ENCODE data around the gene BICD1.

BICD1 gene

GRCh38 chr12:32248441-32249140 is 141.9 kb downstream of the BICD1 start:
- Mint-ChIP-seq H3K27ac (no peak overlapping the region), H3K36me3 (ENCODE audit: low read depth) (peaks cover 5% of the 10 kb centered on the region), H3K27me3 (ENCODE audit: low read depth) (no peaks in the 10 kb centered on the region), H3K4me3 (no peak overlapping the region), H3K9me3 (peaks cover 5% of the 10 kb centered on the region), H3K4me1 (ENCODE audit: low read depth) (no peaks in the 10 kb centered on the region)

- Mint-ChIP-seq H3K36me3 (ENCODE audit: low read depth) (peaks cover 5% of the 10 kb centered on the region), H3K9me3 (peaks cover 5% of the 10 kb centered on the region), H3K27me3 (ENCODE audit: low read depth) (no peaks in the 10 kb centered on the region), H3K4me1 (ENCODE audit: low read depth) (no peaks in the 10 kb centered on the region), H3K27ac (no peak overlapping the region), H3K4me3 (no peak overlapping the region)
These were observed 143.1 kb downstream of the BICD1 start for GRCh38 chr12:32249777-32250176.

- Mint-ChIP-seq H3K27me3 (ENCODE audit: low read depth) (no peaks in the 10 kb centered on the region), H3K4me1 (ENCODE audit: low read depth) (no peaks in the 10 kb centered on the region), H3K4me3 (no peak overlapping the region), H3K36me3 (ENCODE audit: low read depth) (peaks cover 4% of the 10 kb centered on the region), H3K27ac (no peak overlapping the region), H3K9me3 (peaks cover 8% of the 10 kb centered on the region)
These were observed 145.8 kb downstream of the BICD1 start for GRCh38 chr12:32252199-32253073.

- Mint-ChIP-seq H3K4me3 (no peak overlapping the region), H3K4me1 (ENCODE audit: low read depth) (peaks cover 1% of the 10 kb centered on the region)
These were observed 146.6 kb downstream of the BICD1 start for GRCh38 chr12:32253154-32253790.

GRCh38 chr12:32254260-32254956 is 147.8 kb downstream of the BICD1 start:
- no peak overlapping the region for H3K27ac Mint-ChIP-seq

More at GRCh38 chr12:32253154-32253790, 146.6 kb downstream of the BICD1 start:
- H3K27ac Mint-ChIP-seq, result no peak overlapping the region
- peaks cover 3% of the 10 kb centered on the region for H3K36me3 Mint-ChIP-seq (ENCODE audit: low read depth)
- peaks cover 10% of the 10 kb centered on the region for H3K9me3 Mint-ChIP-seq
- no peaks in the 10 kb centered on the region for H3K27me3 Mint-ChIP-seq (ENCODE audit: low read depth)

GRCh38 chr12:32255588-32255987 is 148.9 kb downstream of the BICD1 start:
- Mint-ChIP-seq H3K36me3 (ENCODE audit: low read depth) (peaks cover 6% of the 10 kb centered on the region), H3K4me3 (no peak overlapping the region), H3K27ac (no peak overlapping the region), H3K27me3 (ENCODE audit: low read depth) (no peaks in the 10 kb centered on the region), H3K9me3 (peaks cover 13% of the 10 kb centered on the region), H3K4me1 (ENCODE audit: low read depth) (peaks cover 4% of the 10 kb centered on the region)

More at GRCh38 chr12:32254260-32254956, 147.8 kb downstream of the BICD1 start:
- Mint-ChIP-seq H3K4me1 (ENCODE audit: low read depth) (peaks cover 4% of the 10 kb centered on the region), H3K36me3 (ENCODE audit: low read depth) (peaks cover 6% of the 10 kb centered on the region), H3K9me3 (peaks cover 13% of the 10 kb centered on the region), H3K4me3 (no peak overlapping the region), H3K27me3 (ENCODE audit: low read depth) (no peaks in the 10 kb centered on the region)

- Mint-ChIP-seq H3K27me3 (ENCODE audit: low read depth) (no peaks in the 10 kb centered on the region), H3K27ac (no peak overlapping the region), H3K36me3 (ENCODE audit: low read depth) (peaks cover 6% of the 10 kb centered on the region), H3K4me1 (ENCODE audit: low read depth) (peaks cover 4% of the 10 kb centered on the region), H3K4me3 (no peak overlapping the region), H3K9me3 (peaks cover 13% of the 10 kb centered on the region)
These were observed 151.2 kb downstream of the BICD1 start for GRCh38 chr12:32257695-32258496.

GRCh38 chr12:32260696-32261095 is 154.0 kb downstream of the BICD1 start:
- Mint-ChIP-seq H3K9me3 (peaks cover 13% of the 10 kb centered on the region), H3K4me1 (ENCODE audit: low read depth) (peaks cover 5% of the 10 kb centered on the region), H3K36me3 (ENCODE audit: low read depth) (peaks cover 6% of the 10 kb centered on the region), H3K4me3 (no peak overlapping the region), H3K27me3 (ENCODE audit: low read depth) (no peaks in the 10 kb centered on the region), H3K27ac (no peak overlapping the region)

- no peak overlapping the region for H3K27ac Mint-ChIP-seq
- H3K27me3 Mint-ChIP-seq (ENCODE audit: low read depth), result no peaks in the 10 kb centered on the region
- H3K4me3 Mint-ChIP-seq, result no peak overlapping the region
- peaks cover 4% of the 10 kb centered on the region for H3K36me3 Mint-ChIP-seq (ENCODE audit: low read depth)
- peaks cover 10% of the 10 kb centered on the region for H3K9me3 Mint-ChIP-seq
- H3K4me1 Mint-ChIP-seq (ENCODE audit: low read depth), result peaks cover 7% of the 10 kb centered on the region
These were observed 155.0 kb downstream of the BICD1 start for GRCh38 chr12:32261638-32262037.

- Mint-ChIP-seq H3K4me3 (no peak overlapping the region), H3K27ac (no peak overlapping the region), H3K36me3 (ENCODE audit: low read depth) (no peaks in the 10 kb centered on the region), H3K27me3 (ENCODE audit: low read depth) (no peaks in the 10 kb centered on the region), H3K4me1 (ENCODE audit: low read depth) (peaks cover 3% of the 10 kb centered on the region), H3K9me3 (no peaks in the 10 kb centered on the region)
These were observed 158.3 kb downstream of the BICD1 start for GRCh38 chr12:32264961-32265360.

GRCh38 chr12:32265456-32265855 is 158.8 kb downstream of the BICD1 start:
- no peak overlapping the region for H3K27ac Mint-ChIP-seq

GRCh38 chr12:32265951-32266350 is 159.3 kb downstream of the BICD1 start:
- Mint-ChIP-seq H3K36me3 (ENCODE audit: low read depth) (no peaks in the 10 kb centered on the region), H3K27ac (no peak overlapping the region), H3K4me3 (no peak overlapping the region), H3K27me3 (ENCODE audit: low read depth) (no peaks in the 10 kb centered on the region), H3K4me1 (ENCODE audit: low read depth) (peaks cover 3% of the 10 kb centered on the region), H3K9me3 (no peaks in the 10 kb centered on the region)

More at GRCh38 chr12:32265456-32265855, 158.8 kb downstream of the BICD1 start:
- peaks cover 3% of the 10 kb centered on the region for H3K4me1 Mint-ChIP-seq (ENCODE audit: low read depth)
- H3K4me3 Mint-ChIP-seq, result no peak overlapping the region
- H3K36me3 Mint-ChIP-seq (ENCODE audit: low read depth), result no peaks in the 10 kb centered on the region
- no peaks in the 10 kb centered on the region for H3K9me3 Mint-ChIP-seq
- H3K27me3 Mint-ChIP-seq (ENCODE audit: low read depth), result no peaks in the 10 kb centered on the region

GRCh38 chr12:32266756-32267155 is 160.1 kb downstream of the BICD1 start:
- Mint-ChIP-seq H3K27ac (no peak overlapping the region), H3K9me3 (no peaks in the 10 kb centered on the region), H3K4me1 (ENCODE audit: low read depth) (peaks cover 3% of the 10 kb centered on the region), H3K4me3 (no peak overlapping the region), H3K27me3 (ENCODE audit: low read depth) (no peaks in the 10 kb centered on the region), H3K36me3 (ENCODE audit: low read depth) (no peaks in the 10 kb centered on the region)
